ENCODE results near the gene MED27. TPM values are rescaled to one million over a fixed set of nuclear protein-coding genes. Genes with fewer than 3 reads are reported as not detected.
A peak's percentile ranks its signal among the peaks of the same experiment; 100 is the strongest.

The MED27 gene
- total and polyA plus RNA-seq, 7 donors, result 10.7 to 24.4 (median 14.2) TPM

GRCh38 chr9:131839281-131840084 lies 240.2 kb downstream of the MED27 start:
- H3K27me3 ChIP-seq (ENCODE audit: insufficient read depth in 3 of 3, low read length in 2 of 3), result peaks cover 0 to 64% (median 20%) of the 10 kb centered on the region in 3 donors
- WGBS, 3 donors, result 77 to 83% (median 78%) methylated on average over 19 to 22 of the region's 22 CpGs
- DNase-seq (peak in 1 of 2 donors; percentile 31), ATAC-seq (no peak)
- TF ChIP-seq CTCF (IDR thresholded peaks at IDR 0.05), result no peak
- H3K4me1 ChIP-seq, result no peaks in the 10 kb centered on the region
- intact Hi-C loops (cut with DNase I), result no loop called here
- no peak overlapping the region for H3K4me3 ChIP-seq
- H3K36me3 ChIP-seq (ENCODE audit: insufficient read depth in 1 of 2, low read depth in 1 of 2), result no peaks in the 10 kb centered on the region
- H3K9me3 ChIP-seq, result no peaks in the 10 kb centered on the region
- no peak overlapping the region for H3K27ac ChIP-seq

- 58 to 59% (median 59%) methylated on average over 19 to 22 of the region's 22 CpGs for WGBS, 3 donors
Observed at GRCh38 chr9:131838530-131839280, 241.0 kb downstream of the MED27 start.

GRCh38 chr9:131837836-131838235 lies 241.8 kb downstream of the MED27 start:
- Histone ChIP-seq H3K9me3 (peaks cover 4% of the 10 kb centered on the region), H3K27me3 (ENCODE audit: insufficient read depth in 3 of 3, low read length in 2 of 3) (peaks cover 0 to 56% (median 24%) of the 10 kb centered on the region in 3 donors), H3K36me3 (ENCODE audit: insufficient read depth in 1 of 2, low read depth in 1 of 2) (no peaks in the 10 kb centered on the region), H3K4me1 (no peaks in the 10 kb centered on the region), H3K27ac (no peak overlapping the region), H3K4me3 (no peak overlapping the region)
- WGBS, 3 donors, result 31 to 41% (median 38%) methylated on average over 10 of the region's 10 CpGs
- DNase-seq, result no peak
- no peak for TF ChIP-seq CTCF (IDR thresholded peaks at IDR 0.05)
- ATAC-seq, result no peak
- intact Hi-C loops (cut with DNase I), result no loop called here

More at GRCh38 chr9:131838530-131839280, 241.0 kb downstream of the MED27 start:
- Histone ChIP-seq H3K27ac (no peak overlapping the region), H3K9me3 (peaks cover under 1% of the 10 kb centered on the region), H3K27me3 (ENCODE audit: insufficient read depth in 3 of 3, low read length in 2 of 3) (peaks cover 0 to 65% (median 21%) of the 10 kb centered on the region in 3 donors), H3K4me3 (no peak overlapping the region), H3K36me3 (ENCODE audit: insufficient read depth in 1 of 2, low read depth in 1 of 2) (no peaks in the 10 kb centered on the region), H3K4me1 (no peaks in the 10 kb centered on the region)
- ATAC-seq (no peak), DNase-seq (peak in 1 of 2 donors; percentile 42)
- intact Hi-C loops (cut with DNase I), result no loop called here
- no peak for TF ChIP-seq CTCF (IDR thresholded peaks at IDR 0.05)

GRCh38 chr9:131837316-131837715 lies 242.4 kb downstream of the MED27 start:
- 59 to 60% (median 60%) methylated on average over 8 to 10 of the region's 10 CpGs for WGBS, 3 donors
- peak; percentile 14 for TF ChIP-seq CTCF (IDR thresholded peaks at IDR 0.05)
- Histone ChIP-seq H3K27me3 (ENCODE audit: insufficient read depth in 3 of 3, low read length in 2 of 3) (peaks cover 0 to 52% (median 24%) of the 10 kb centered on the region in 3 donors), H3K9me3 (peaks cover 4% of the 10 kb centered on the region), H3K4me3 (no peak overlapping the region), H3K27ac (no peak overlapping the region), H3K36me3 (ENCODE audit: insufficient read depth in 1 of 2, low read depth in 1 of 2) (no peaks in the 10 kb centered on the region), H3K4me1 (no peaks in the 10 kb centered on the region)
- intact Hi-C loops (cut with DNase I), result no loop called here
- peak in 3 of 4 donors; percentile 47 to 54 (median 50) for ATAC-seq
- DNase-seq, result peak in 1 of 2 donors; percentile 52

All from psoas muscle (tissue), 8 donors.